H9 (cell line): Measurements from ENCODE around the gene MAGI3. TPM values are rescaled to one million over a fixed set of nuclear protein-coding genes. Genes with fewer than 3 reads are reported as not detected.
A peak's percentile ranks its signal among the peaks of the same experiment; 100 is the strongest.

Experiments
- DNase-seq: peaks from one replicate; pipeline ENCODE4 v3.0.0-alpha.2; 2017
- H2AFZ ChIP-seq: one replicate; pipeline ENCODE4 v1.6.1; 2013; ENCODE audit warnings: mild to moderate bottlenecking, low read length, control low read depth, moderate library complexity
- H2AK5ac ChIP-seq: 2 replicates; pipeline ENCODE4 v1.6.1; 2013; ENCODE audit warnings: low read length, control low read depth, mixed read lengths; ENCODE audit not compliant: insufficient read length
- H2BK120ac ChIP-seq: one replicate; pipeline ENCODE4 v1.6.1; 2013; ENCODE audit warnings: low read depth, mild to moderate bottlenecking, low read length, control low read depth, inconsistent platforms; ENCODE audit not compliant: poor library complexity, severe bottlenecking
- H2BK12ac ChIP-seq: 2 replicates; pipeline ENCODE4 v1.6.1; 2013; ENCODE audit warnings: low read length, control low read depth, mixed read lengths, low read depth; ENCODE audit not compliant: insufficient read length
- H2BK15ac ChIP-seq: 2 replicates; pipeline ENCODE4 v1.6.1; 2013; ENCODE audit warnings: low read depth, low read length, control low read depth
- H2BK20ac ChIP-seq: one replicate; pipeline ENCODE4 v1.6.1; 2013; ENCODE audit warnings: low read depth, mild to moderate bottlenecking, low read length, control low read depth, inconsistent platforms; ENCODE audit not compliant: poor library complexity, severe bottlenecking
- H2BK5ac ChIP-seq: 2 replicates; pipeline ENCODE4 v1.6.1; 2013; ENCODE audit warnings: low read length, control low read depth, mixed read lengths; ENCODE audit not compliant: insufficient read length
- H3K14ac ChIP-seq: 2 replicates; pipeline ENCODE4 v1.6.1; 2013; ENCODE audit warnings: low read length, control low read depth; ENCODE audit not compliant: insufficient read depth
- H3K18ac ChIP-seq: 2 replicates; pipeline ENCODE4 v1.6.1; 2013; ENCODE audit warnings: low read depth, mild to moderate bottlenecking, mixed read lengths, low read length, control low read depth; ENCODE audit not compliant: insufficient read length
- H3K23ac ChIP-seq: 2 replicates; pipeline ENCODE4 v1.6.1; 2013; ENCODE audit warnings: low read length, control low read depth, mixed read lengths, low read depth; ENCODE audit not compliant: insufficient read length
- H3K23me2 ChIP-seq: 2 replicates; pipeline ENCODE4 v1.6.1; 2013; ENCODE audit warnings: low read depth, mild to moderate bottlenecking, mixed read lengths, low read length, control low read depth; ENCODE audit not compliant: insufficient read length, poor library complexity, severe bottlenecking
- H3K27ac ChIP-seq: 2 replicates; pipeline ENCODE4 v1.5.1; 2013; ENCODE audit warnings: low read length, control low read depth, mixed read lengths, low read depth; ENCODE audit not compliant: insufficient read length
- H3K27me3 ChIP-seq: 2 replicates; pipeline ENCODE4 v1.6.1; 2013; ENCODE audit warnings: low read length, control low read depth, inconsistent platforms; ENCODE audit not compliant: insufficient read depth
- H3K4ac ChIP-seq: 2 replicates; pipeline ENCODE4 v1.6.1; 2013; ENCODE audit warnings: low read depth, mild to moderate bottlenecking, control low read depth, inconsistent platforms, low read length, moderate library complexity
- H3K4me1 ChIP-seq: 2 replicates; pipeline ENCODE4 v1.6.1; 2013; ENCODE audit warnings: low read length, control low read depth, inconsistent platforms; ENCODE audit not compliant: insufficient read depth
- H3K4me2 ChIP-seq: 2 replicates; pipeline ENCODE4 v1.6.1; 2013; ENCODE audit warnings: low read length, control low read depth, mixed read lengths; ENCODE audit not compliant: insufficient read length, insufficient read depth
- H3K56ac ChIP-seq: 2 replicates; pipeline ENCODE4 v1.6.1; 2013; ENCODE audit warnings: low read depth, mild to moderate bottlenecking, mixed read lengths, low read length, control low read depth; ENCODE audit not compliant: insufficient read length
- H3K79me1 ChIP-seq: 2 replicates; pipeline ENCODE4 v1.6.1; 2013; ENCODE audit warnings: low read depth, mild to moderate bottlenecking, moderate library complexity, low read length, control low read depth, inconsistent platforms; ENCODE audit not compliant: insufficient read depth, poor library complexity, severe bottlenecking
- H3K79me2 ChIP-seq: 2 replicates; pipeline ENCODE4 v1.6.1; 2013; ENCODE audit warnings: low read length, control low read depth, inconsistent platforms; ENCODE audit not compliant: insufficient read depth
- H3K9ac ChIP-seq: 2 replicates; pipeline ENCODE4 v1.6.1; 2013; ENCODE audit warnings: low read length, control low read depth, mixed read lengths; ENCODE audit not compliant: insufficient read length; ENCODE audit errors: extremely low read depth
- H3K9me3 ChIP-seq: one replicate; pipeline ENCODE4 v1.6.1; 2013; ENCODE audit warnings: low read depth, low read length, inconsistent platforms; ENCODE audit not compliant: control insufficient read depth
- H3T11ph ChIP-seq: one replicate; pipeline ENCODE4 v1.6.1; 2013; ENCODE audit warnings: mild to moderate bottlenecking, low read length, control low read depth, inconsistent platforms
- H4K20me1 ChIP-seq: one replicate; pipeline ENCODE4 v1.6.1; 2013; ENCODE audit not compliant: control insufficient read depth, insufficient read length, insufficient read depth
- H4K5ac ChIP-seq: 2 replicates; pipeline ENCODE4 v1.6.1; 2013; ENCODE audit warnings: low read depth, mild to moderate bottlenecking, mixed read lengths, low read length, control low read depth; ENCODE audit not compliant: insufficient read length
- H4K8ac ChIP-seq: replicated peaks from 2 replicates; pipeline ENCODE4 v1.6.1; 2013; ENCODE audit warnings: low read length, control low read depth, mixed read lengths, low read depth; ENCODE audit not compliant: insufficient read length
- H4K91ac ChIP-seq: 2 replicates; pipeline ENCODE4 v1.6.1; 2013; ENCODE audit warnings: low read depth, mild to moderate bottlenecking, moderate library complexity, mixed read lengths, low read length, control low read depth; ENCODE audit not compliant: insufficient read length
- H3K27ac Mint-ChIP-seq, 3 experiments: 2 replicates in 2 of 3; 3 replicates in 1 of 3; pipeline ENCODE4 v1.8.0; 2020 to 2021; ENCODE audit warnings: mixed read lengths in 3 of 3, mild to moderate bottlenecking in 1 of 3, moderate library complexity in 1 of 3
- H3K27me3 Mint-ChIP-seq: 2 replicates; pipeline ENCODE4 v1.8.0; 2021; ENCODE audit warnings: low read depth, mild to moderate bottlenecking, moderate library complexity, mixed read lengths
- H3K36me3 Mint-ChIP-seq, 3 experiments: 2 replicates in 2 of 3; 3 replicates in 1 of 3; pipeline ENCODE4 v1.8.0; 2020 to 2021; ENCODE audit warnings: low read depth in 3 of 3, mixed read lengths in 3 of 3; ENCODE audit not compliant: insufficient read depth in 1 of 3
- H3K4me1 Mint-ChIP-seq, 2 experiments: 2 replicates each; pipeline ENCODE4 v1.8.0; 2020; ENCODE audit warnings: mixed read lengths in 2 of 2
- H3K4me3 Mint-ChIP-seq, 2 experiments: 2 replicates in 1 of 2; 3 replicates in 1 of 2; pipeline ENCODE4 v1.8.0; 2020 to 2021; ENCODE audit warnings: mild to moderate bottlenecking in 2 of 2, mixed read lengths in 2 of 2, moderate library complexity in 1 of 2
- H3K9me3 Mint-ChIP-seq, 2 experiments: 2 replicates in 1 of 2; 3 replicates in 1 of 2; pipeline ENCODE4 v1.8.0; 2020; ENCODE audit warnings: mild to moderate bottlenecking in 2 of 2, mixed read lengths in 2 of 2, moderate library complexity in 1 of 2
- CTCF ChIP-seq: fragments of 200-600 bp; sonication (generic); conservative IDR thresholded peaks from 3 replicates; pipeline ENCODE4 v1.8.0; 2021; ENCODE audit warnings: antibody characterized with exemption, mild to moderate bottlenecking
- WGBS: extraction: QIAGEN DNeasy Blood & Tissue Kit; methylation state at CpG from one replicate; pipeline ENCODE4 v1.1.7; 2013; ENCODE audit warnings: missing lambda C conversion rate, low lambda C conversion rate, mixed read lengths; ENCODE audit not compliant: insufficient read length; ENCODE audit errors: extremely low coverage; 5-methylcytosine and 5-hydroxymethylcytosine counted together
- total RNA-seq: library from RNA; stranded (reverse); gene quantifications from 2 replicates; pipeline ENCODE4 v1.2.1, GENCODE V29; 2021

Gene MAGI3
- total RNA-seq, 1 experiment from 2014 or later, result 8.2 TPM

GRCh38 chr1:113388621-113389358 lies 1.5 kb upstream of the MAGI3 start:
- Histone ChIP-seq H2BK5ac (no peak overlapping the region), H2BK15ac (no peak overlapping the region), H2BK20ac (no peak overlapping the region), H3K9ac (no peak overlapping the region), H3K14ac (no peak overlapping the region), H3K4me1 (peaks cover 3% of the 10 kb centered on the region; the same call in 1 of the 2 replicates), H4K91ac (no peak overlapping the region), H3K27ac (no peak overlapping the region), H3T11ph (no peak overlapping the region), H2AK5ac (no peak overlapping the region), H3K4me2 (peak overlapping the region; percentile 81), H3K18ac (no peak overlapping the region), H4K8ac (no peak overlapping the region), H3K79me1 (no peaks in the 10 kb centered on the region), H3K9me3 (no peaks in the 10 kb centered on the region), H3K23me2 (peaks cover 18% of the 10 kb centered on the region), H2BK120ac (no peak overlapping the region), H2BK12ac (no peak overlapping the region), H3K79me2 (no peaks in the 10 kb centered on the region), H4K5ac (no peak overlapping the region), H3K4ac (no peak overlapping the region), H4K20me1 (no peaks in the 10 kb centered on the region), H3K56ac (no peak overlapping the region), H2AFZ (no peak overlapping the region), H3K23ac (no peak overlapping the region), H3K27me3 (peaks cover 2% of the 10 kb centered on the region; the same call in 1 of the 2 replicates)
- WGBS, result no CpG with 5 or more reads among the region's 8 CpGs
- Mint-ChIP-seq H3K9me3 (peaks cover 0 to 5% of the 10 kb centered on the region in 2 experiments; a peak in 2 of 5 replicates), H3K4me3 (peak overlapping the region; percentile 85 to 89), H3K4me1 (peaks cover 26 to 27% of the 10 kb centered on the region in 2 experiments), H3K27me3 (peaks cover 11% of the 10 kb centered on the region), H3K36me3 (peaks cover 0 to 4% (median 2%) of the 10 kb centered on the region in 3 experiments; a peak in 2 of 7 replicates), H3K27ac (no peak overlapping the region)
- no peak for TF ChIP-seq CTCF
- no peak for DNase-seq
